Measurements from ENCODE around the gene ZBP1.

Gene ZBP1

DNA sequence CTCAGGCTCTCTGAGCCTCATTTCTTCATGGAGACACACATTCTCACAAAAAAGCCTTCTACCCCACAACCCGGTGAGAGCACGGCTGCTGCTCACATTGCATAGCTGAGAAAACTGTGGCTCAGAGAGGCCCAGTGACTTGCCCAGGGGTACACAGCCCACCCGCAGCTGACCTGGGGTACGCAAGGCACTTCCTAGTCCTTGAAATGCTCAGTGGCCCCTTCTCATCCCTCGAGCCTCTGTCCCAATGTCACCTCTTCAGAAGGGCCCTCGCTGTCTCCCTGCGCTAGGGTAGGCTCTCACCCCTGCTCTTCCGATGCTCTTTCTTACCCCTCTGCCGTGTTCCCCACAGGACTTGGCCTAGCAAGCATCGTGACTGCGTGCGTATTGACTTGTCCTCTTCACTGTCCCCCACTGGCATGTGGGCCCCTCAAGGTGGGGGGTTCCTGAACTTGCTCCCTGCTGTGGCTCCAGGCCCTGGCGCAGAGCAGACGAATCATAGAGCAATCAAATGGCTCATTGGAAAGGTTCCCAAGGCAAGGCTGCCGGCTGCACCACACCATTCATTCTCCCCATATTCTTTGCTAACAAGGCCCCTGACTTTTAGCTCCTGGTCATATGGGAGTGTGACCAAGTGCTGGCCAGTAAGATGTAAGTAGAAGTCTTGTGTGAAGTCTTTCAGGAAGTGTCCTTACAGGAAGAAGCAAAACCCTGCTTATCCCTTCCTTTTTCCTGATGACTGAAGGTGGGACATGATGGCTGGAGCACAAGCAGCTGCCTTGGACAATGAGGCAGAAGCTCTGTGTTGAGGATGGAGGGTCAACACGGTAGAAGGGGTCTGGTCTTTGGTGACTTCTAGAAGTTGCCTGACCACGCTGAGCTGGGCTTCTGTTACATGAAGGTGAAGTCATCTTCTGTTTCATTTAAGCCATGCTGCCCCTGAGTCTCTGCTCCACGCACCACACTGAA lies 36.7 kb downstream of the ZBP1 start:
- CTCF ChIA-PET, result interaction anchor here (0.5 to 2.2 kb wide), 6 partner anchors 13 to 1415 kb away, joined by 3 to 14 read pairs (median 3); no protein-coding TSS in a partner anchor
- POLR2A ChIA-PET (ENCODE audit: low non-redundant PET), result no interaction called here
- no peak for DNase-seq (ENCODE audit: low spot score)
- H3K27ac ChIP-seq, result no peak overlapping the region
- TF ChIP-seq, protein P1, sequence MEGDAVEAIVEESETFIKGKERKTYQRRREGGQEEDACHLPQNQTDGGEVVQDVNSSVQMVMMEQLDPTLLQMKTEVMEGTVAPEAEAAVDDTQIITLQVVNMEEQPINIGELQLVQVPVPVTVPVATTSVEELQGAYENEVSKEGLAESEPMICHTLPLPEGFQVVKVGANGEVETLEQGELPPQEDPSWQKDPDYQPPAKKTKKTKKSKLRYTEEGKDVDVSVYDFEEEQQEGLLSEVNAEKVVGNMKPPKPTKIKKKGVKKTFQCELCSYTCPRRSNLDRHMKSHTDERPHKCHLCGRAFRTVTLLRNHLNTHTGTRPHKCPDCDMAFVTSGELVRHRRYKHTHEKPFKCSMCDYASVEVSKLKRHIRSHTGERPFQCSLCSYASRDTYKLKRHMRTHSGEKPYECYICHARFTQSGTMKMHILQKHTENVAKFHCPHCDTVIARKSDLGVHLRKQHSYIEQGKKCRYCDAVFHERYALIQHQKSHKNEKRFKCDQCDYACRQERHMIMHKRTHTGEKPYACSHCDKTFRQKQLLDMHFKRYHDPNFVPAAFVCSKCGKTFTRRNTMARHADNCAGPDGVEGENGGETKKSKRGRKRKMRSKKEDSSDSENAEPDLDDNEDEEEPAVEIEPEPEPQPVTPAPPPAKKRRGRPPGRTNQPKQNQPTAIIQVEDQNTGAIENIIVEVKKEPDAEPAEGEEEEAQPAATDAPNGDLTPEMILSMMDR (conservative IDR thresholded peaks at IDR 0.05; ENCODE audit: low read depth), result peak; percentile 23; the same call in 1 of the 2 replicates

DNA sequence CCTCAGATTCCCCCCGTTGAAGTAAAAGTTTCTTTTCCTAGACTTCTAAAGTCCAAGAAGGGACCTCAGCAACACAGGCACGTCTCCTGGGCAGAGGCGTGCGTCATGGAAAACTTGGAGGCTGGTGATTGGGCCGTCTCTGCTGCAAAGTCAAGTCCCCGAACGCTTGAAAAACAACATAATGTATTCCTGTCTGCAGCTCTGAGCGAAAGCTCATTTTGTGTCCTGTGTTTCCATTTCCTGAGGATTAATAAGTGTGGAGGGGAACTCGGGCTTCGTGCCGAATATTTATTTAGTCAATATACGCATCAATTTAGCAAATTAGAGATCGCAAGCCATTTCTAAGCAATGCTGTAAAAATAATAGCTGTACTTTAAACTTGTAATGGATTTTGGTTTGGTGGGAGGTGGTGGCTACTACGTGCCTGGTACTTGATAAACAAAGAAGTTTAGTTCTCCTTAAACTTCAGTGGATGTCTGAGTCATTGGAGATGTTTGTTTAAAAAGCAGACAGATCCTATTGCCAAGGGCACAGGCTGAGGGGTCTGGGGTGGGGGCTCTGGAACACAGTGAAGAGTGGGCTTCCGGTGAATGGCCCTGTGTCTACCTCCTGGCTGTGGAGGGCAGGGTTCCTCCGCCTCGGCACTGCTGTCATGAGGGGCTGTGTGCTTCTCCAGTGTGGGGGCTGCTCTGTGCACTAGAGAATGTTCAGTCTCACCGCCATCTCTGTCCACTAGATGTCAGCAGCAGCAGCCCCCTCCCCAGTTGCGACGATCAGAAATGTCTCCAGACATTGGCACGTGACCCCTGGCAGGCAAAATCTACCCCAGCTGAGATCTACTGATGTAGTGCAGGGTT lies 37.6 kb downstream of the ZBP1 start:
- no peak for DNase-seq (ENCODE audit: low spot score)
- CTCF ChIA-PET, result interaction anchor here (0.6 to 2.2 kb wide), 4 partner anchors 14 to 1048 kb away, joined by 3 to 14 read pairs (median 4); no protein-coding TSS in a partner anchor
- POLR2A ChIA-PET (ENCODE audit: low non-redundant PET), result no interaction called here
- no peak overlapping the region for H3K27ac ChIP-seq
- TF ChIP-seq, protein P1 (conservative IDR thresholded peaks at IDR 0.05; ENCODE audit: low read depth), result peak; percentile 59

- CTCF ChIA-PET, result no interaction called here
Measured at GRCh38 chr20:57582029-57582378, 38.2 kb downstream of the ZBP1 start.

DNA sequence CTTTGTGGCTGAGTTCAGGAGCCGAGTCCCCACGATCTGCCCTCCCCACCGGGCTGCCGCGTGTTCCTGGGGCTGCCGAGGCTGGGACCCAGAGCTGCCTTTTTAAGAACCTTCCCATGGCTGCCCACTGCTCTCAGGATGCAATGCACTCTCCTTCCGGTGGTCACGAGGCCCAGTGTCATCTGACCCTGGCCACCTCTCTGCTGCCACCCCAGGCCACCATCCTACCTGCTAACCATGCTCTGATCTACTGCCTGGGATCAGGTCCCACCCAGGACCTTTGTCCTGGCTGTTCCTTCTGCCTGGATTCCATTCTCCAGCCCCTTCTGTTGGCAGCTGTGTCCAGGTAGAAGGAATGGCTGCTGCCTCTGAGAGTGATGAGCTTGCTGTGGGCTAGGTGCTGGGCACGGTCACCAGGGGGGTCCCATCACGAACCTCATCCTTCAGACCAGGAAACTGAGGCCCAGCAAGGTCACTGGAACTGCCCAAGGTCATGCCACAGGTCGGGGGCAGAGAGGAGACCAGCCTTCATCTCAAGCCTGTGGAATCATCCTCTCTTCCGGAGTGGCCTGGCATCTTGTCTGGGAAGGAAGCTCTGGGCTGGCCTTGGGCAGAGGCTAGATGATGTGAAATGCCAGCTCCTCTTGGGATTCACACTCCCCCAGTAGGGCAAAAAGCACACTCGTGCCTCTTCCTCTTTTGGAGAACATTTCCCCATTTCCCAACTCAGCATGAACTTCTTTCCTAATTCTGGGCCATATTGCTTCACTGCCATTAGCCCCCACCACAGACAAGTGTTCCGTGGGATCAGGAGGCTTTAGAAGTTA lies 38.8 kb downstream of the ZBP1 start:
- H3K27ac ChIP-seq, result no peak overlapping the region
- TF ChIP-seq, protein P1 (conservative IDR thresholded peaks at IDR 0.05; ENCODE audit: low read depth), result no peak
- no peak for DNase-seq (ENCODE audit: low spot score)
- CTCF ChIA-PET, result interaction anchor here (0.6 to 0.7 kb wide), 3 partner anchors 13 to 1071 kb away, joined by 3 to 6 read pairs (median 4); partner anchors contain the start of gene PCK1
- POLR2A ChIA-PET (ENCODE audit: low non-redundant PET), result no interaction called here

More at GRCh38 chr20:57582029-57582378, 38.2 kb downstream of the ZBP1 start:
- DNase-seq (ENCODE audit: low spot score), result no peak
- H3K27ac ChIP-seq, result no peak overlapping the region
- TF ChIP-seq, protein P1 (conservative IDR thresholded peaks at IDR 0.05; ENCODE audit: low read depth), result no peak
- POLR2A ChIA-PET (ENCODE audit: low non-redundant PET), result no interaction called here

DNA sequence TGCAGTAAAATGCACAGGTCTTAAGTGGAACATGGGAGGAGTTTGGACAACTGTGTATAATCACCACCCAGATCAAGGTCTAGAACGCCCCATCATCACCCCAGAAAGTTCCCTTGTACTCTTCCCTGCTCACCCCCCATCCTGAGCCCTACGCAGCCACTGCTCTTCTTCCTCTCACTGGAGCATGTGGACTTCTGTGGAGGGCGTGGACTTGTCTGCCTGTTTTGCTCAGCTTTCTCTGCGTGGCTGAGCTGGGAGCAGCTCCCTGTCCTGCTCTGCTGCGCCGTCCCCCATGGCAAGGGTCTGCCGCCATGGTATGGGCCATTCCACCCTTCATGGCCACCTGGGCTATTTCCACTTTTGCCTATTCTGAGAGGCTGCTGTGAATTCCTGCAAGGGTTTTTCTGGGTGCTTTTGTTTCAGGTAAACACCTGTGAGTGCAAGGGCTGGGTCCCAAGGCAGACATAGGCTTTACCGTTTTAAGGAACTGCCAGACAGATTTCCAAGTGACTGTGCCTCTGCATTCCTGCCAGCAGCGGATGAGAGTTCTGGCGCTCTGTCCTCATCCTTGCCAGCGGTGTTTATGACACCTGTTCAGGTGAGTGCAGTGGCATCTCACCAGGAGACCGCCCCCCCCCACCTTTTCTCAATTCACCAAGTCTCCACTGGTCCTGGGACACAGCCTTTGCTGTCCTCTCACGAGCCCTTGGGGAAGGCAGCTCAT lies 39.6 kb downstream of the ZBP1 start:
- ChIA-PET CTCF (interaction anchor here (0.5 to 0.7 kb wide), 3 partner anchors 14 to 1208 kb away, joined by 3 to 6 read pairs (median 3); no protein-coding TSS in a partner anchor), POLR2A (ENCODE audit: low non-redundant PET) (no interaction called here)
- H3K27ac ChIP-seq, result no peak overlapping the region
- TF ChIP-seq, protein P1 (conservative IDR thresholded peaks at IDR 0.05; ENCODE audit: low read depth), result no peak
- no peak for DNase-seq (ENCODE audit: low spot score)
